ENCODE measurements around the gene SCMH1. TPM values are rescaled to one million over a fixed set of nuclear protein-coding genes. Genes with fewer than 3 reads are reported as not detected.

Gene SCMH1
- total and polyA plus RNA-seq, 2 of the 4 experiments (the other 2 are of a cell fraction): 9.0 to 19.4 TPM

- Histone ChIP-seq H2AK9ac (replicated peaks; ENCODE audit: low read depth, low read length, poor library complexity) (no peak overlapping the region), H4K91ac (ENCODE audit: insufficient read depth, low read depth, low read length) (no peak overlapping the region), H3K4me3 (ENCODE audit: insufficient read depth, low read depth, low read length) (no peak overlapping the region), H2AK5ac (ENCODE audit: low read depth, low read length) (no peak overlapping the region), H2BK5ac (ENCODE audit: low read depth, low read length, poor library complexity, severe bottlenecking) (no peak overlapping the region), H3K27me3 (ENCODE audit: control insufficient read depth, insufficient read depth, low read length) (no peaks in the 10 kb centered on the region), H2AFZ (replicated peaks; ENCODE audit: low read length, poor library complexity) (no peak overlapping the region), H3K56ac (ENCODE audit: extremely low read depth, insufficient read depth, low read length) (no peak overlapping the region), H4K5ac (ENCODE audit: low read depth, low read length) (no peak overlapping the region), H2BK120ac (ENCODE audit: low read depth, low read length) (no peak overlapping the region), H3K9ac (ENCODE audit: low read depth, low read length) (no peak overlapping the region), H4K20me1 (ENCODE audit: insufficient read depth, low read length) (no peaks in the 10 kb centered on the region), H3K9me3 (ENCODE audit: control insufficient read depth, insufficient read depth, low read length) (peaks cover 3% of the 10 kb centered on the region), H3K18ac (ENCODE audit: low read depth, low read length) (no peak overlapping the region), H3K4ac (ENCODE audit: low read depth, low read length) (no peak overlapping the region), H3K9me1 (ENCODE audit: insufficient read depth, low read length) (no peaks in the 10 kb centered on the region), H3K23ac (ENCODE audit: low read depth, low read length) (no peak overlapping the region), H3K27ac (ENCODE audit: insufficient read depth, low read length) (no peak overlapping the region), H2BK15ac (ENCODE audit: low read depth, low read length) (no peak overlapping the region), H3K4me2 (ENCODE audit: low read depth, low read length) (no peak overlapping the region), H3K4me1 (ENCODE audit: control insufficient read depth, insufficient read depth, low read length) (no peaks in the 10 kb centered on the region), H3K14ac (replicated peaks; ENCODE audit: low read depth, low read length) (no peak overlapping the region), H2BK20ac (ENCODE audit: low read depth, low read length) (no peak overlapping the region), H3K79me1 (ENCODE audit: low read depth in 1 of 2, low read length in 2 of 2) (no peaks in the 10 kb centered on the region), H3K36me3 (ENCODE audit: control insufficient read depth, insufficient read depth, low read length) (peaks cover 5% of the 10 kb centered on the region), H4K8ac (ENCODE audit: low read depth in 2 of 2, low read length in 2 of 2) (no peak overlapping the region)
- no peak for DNase-seq
- dilution Hi-C loops (cut with HindIII; ENCODE audit: low sequenced_read_pairs, unreplicated experiment): no loop called here
- in situ Hi-C loops (cut with MboI; ENCODE audit: low sequenced_read_pairs): no loop called here
- BruUV-seq (replicated peaks): no TSS peak
- POLR2A ChIA-PET (ENCODE audit: unreplicated experiment): no interaction called here
- no peak for TF ChIP-seq SMC3 (IDR thresholded peaks at IDR 0.05; ENCODE audit: low read depth, low read length)
- no peak for TF ChIP-seq ELK1 (IDR thresholded peaks at IDR 0.05; ENCODE audit: borderline replicate concordance, low read depth, low read length)
- no peak for TF ChIP-seq MAFK (IDR thresholded peaks at IDR 0.05; ENCODE audit: low read depth, low read length)
- CTCF ChIA-PET: no interaction called here
- no CpG with 5 or more reads among the region's 1 CpG for WGBS, 2 experiments (ENCODE audit: extremely low coverage in 2 of 2, insufficient read length in 1 of 2)
- ATAC-seq (ENCODE audit: low read depth): no peak
- intact Hi-C loops (cut with micrococcal nuclease): no loop called here
Observed at GRCh38 chr1:41138549-41138948, 103.6 kb downstream of the SCMH1 start.

Data from IMR-90 (cell line).